GM20000 (cell line): ENCODE measurements around the gene IL26.

Source experiments
- DNase-seq: peaks from one replicate; pipeline ENCODE4 v3.0.0; 2012; ENCODE audit warnings: low spot score
- CTCF ChIP-seq: IDR thresholded peaks from 2 replicates; pipeline ENCODE4 v1.5.1; 2012; ENCODE audit warnings: mild to moderate bottlenecking, control low read depth; ENCODE audit errors: extremely low read depth, missing control alignments

The IL26 gene

DNA sequence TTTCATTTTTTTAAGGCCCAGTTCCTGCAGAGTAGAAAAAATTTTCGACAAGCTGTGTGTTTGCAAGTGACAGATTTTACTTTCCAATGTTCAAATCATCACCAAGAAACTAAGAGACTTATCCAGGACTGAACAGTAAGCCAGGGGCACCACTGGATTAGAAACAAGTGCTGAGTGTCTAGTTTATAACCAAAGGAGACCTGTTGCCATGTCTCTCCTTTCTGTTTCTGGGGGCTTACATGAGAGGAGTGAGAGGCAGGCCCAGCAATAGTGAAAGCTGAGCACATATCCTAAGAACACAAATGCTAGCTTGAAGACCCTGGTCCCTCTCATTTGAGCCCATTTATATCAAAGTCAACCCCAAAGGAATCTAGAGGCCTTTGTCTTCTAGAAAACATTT lies 69.0 kb downstream of the IL26 start:
- DNase-seq: no peak
- no peak for TF ChIP-seq CTCF

GRCh38 chr12:68154779-68155178 lies 70.8 kb downstream of the IL26 start:
- DNase-seq: no peak
- TF ChIP-seq CTCF: no peak
